HPDE6-E6E7 (cell line): ENCODE results near the gene TOR1AIP2.

Experiments
- DNase-seq: peaks from one replicate; pipeline ENCODE4 v3.0.0; 2011; ENCODE audit warnings: missing footprints; ENCODE audit errors: extremely low spot score

Gene TOR1AIP2

GRCh38 chr1:179825798-179826460, 51.7 kb downstream of the TOR1AIP2 start:
- DNase-seq: no peak

GRCh38 chr1:179825206-179825605, 52.4 kb downstream of the TOR1AIP2 start:
- no peak for DNase-seq

- DNase-seq: no peak
Measured at GRCh38 chr1:179824265-179824664, 53.3 kb downstream of the TOR1AIP2 start.

GRCh38 chr1:179823693-179824092, 53.9 kb downstream of the TOR1AIP2 start:
- DNase-seq: no peak

GRCh38 chr1:179822065-179822464, 55.5 kb downstream of the TOR1AIP2 start:
- no peak for DNase-seq

GRCh38 chr1:179821524-179821923, 56.1 kb downstream of the TOR1AIP2 start:
- DNase-seq: no peak

GRCh38 chr1:179820226-179820970, 57.2 kb downstream of the TOR1AIP2 start:
- DNase-seq: no peak

GRCh38 chr1:179818743-179819173, 58.8 kb downstream of the TOR1AIP2 start:
- DNase-seq: no peak

GRCh38 chr1:179818260-179818659, 59.3 kb downstream of the TOR1AIP2 start:
- DNase-seq: no peak

GRCh38 chr1:179817789-179818188, 59.8 kb downstream of the TOR1AIP2 start:
- DNase-seq: no peak

- DNase-seq: no peak
Measured at GRCh38 chr1:179817056-179817455, 60.5 kb downstream of the TOR1AIP2 start.

- DNase-seq: no peak
Measured at GRCh38 chr1:179816196-179816960, 61.2 kb downstream of the TOR1AIP2 start.

- DNase-seq: no peak
Measured at GRCh38 chr1:179815641-179816040, 62.0 kb downstream of the TOR1AIP2 start.

GRCh38 chr1:179814546-179814838, 63.1 kb downstream of the TOR1AIP2 start:
- DNase-seq: peak; percentile 49

- no peak for DNase-seq
Measured at GRCh38 chr1:179813626-179814545, 63.7 kb downstream of the TOR1AIP2 start.

GRCh38 chr1:179812501-179813292, 64.9 kb downstream of the TOR1AIP2 start:
- DNase-seq: no peak

GRCh38 chr1:179810367-179810715, 67.3 kb downstream of the TOR1AIP2 start:
- DNase-seq: no peak

GRCh38 chr1:179809506-179810366, 67.9 kb downstream of the TOR1AIP2 start:
- peak; percentile 56 for DNase-seq

- DNase-seq: no peak
Measured at GRCh38 chr1:179808503-179808902, 69.1 kb downstream of the TOR1AIP2 start.
